Regular cardiac myocyte (primary cell): ENCODE results near the gene SV2B. TPM values are rescaled to one million over a fixed set of nuclear protein-coding genes. Genes with fewer than 3 reads are reported as not detected.

Experiments used
- total RNA-seq: library from RNA; depleted of rRNA; stranded (reverse); fragments of >200 nt; gene quantifications from 2 replicates; pipeline ENCODE4 v1.2.3, GENCODE V29; 2014

SV2B gene, protein sequence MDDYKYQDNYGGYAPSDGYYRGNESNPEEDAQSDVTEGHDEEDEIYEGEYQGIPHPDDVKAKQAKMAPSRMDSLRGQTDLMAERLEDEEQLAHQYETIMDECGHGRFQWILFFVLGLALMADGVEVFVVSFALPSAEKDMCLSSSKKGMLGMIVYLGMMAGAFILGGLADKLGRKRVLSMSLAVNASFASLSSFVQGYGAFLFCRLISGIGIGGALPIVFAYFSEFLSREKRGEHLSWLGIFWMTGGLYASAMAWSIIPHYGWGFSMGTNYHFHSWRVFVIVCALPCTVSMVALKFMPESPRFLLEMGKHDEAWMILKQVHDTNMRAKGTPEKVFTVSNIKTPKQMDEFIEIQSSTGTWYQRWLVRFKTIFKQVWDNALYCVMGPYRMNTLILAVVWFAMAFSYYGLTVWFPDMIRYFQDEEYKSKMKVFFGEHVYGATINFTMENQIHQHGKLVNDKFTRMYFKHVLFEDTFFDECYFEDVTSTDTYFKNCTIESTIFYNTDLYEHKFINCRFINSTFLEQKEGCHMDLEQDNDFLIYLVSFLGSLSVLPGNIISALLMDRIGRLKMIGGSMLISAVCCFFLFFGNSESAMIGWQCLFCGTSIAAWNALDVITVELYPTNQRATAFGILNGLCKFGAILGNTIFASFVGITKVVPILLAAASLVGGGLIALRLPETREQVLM
- not detected in 2 replicates for total RNA-seq

DNA sequence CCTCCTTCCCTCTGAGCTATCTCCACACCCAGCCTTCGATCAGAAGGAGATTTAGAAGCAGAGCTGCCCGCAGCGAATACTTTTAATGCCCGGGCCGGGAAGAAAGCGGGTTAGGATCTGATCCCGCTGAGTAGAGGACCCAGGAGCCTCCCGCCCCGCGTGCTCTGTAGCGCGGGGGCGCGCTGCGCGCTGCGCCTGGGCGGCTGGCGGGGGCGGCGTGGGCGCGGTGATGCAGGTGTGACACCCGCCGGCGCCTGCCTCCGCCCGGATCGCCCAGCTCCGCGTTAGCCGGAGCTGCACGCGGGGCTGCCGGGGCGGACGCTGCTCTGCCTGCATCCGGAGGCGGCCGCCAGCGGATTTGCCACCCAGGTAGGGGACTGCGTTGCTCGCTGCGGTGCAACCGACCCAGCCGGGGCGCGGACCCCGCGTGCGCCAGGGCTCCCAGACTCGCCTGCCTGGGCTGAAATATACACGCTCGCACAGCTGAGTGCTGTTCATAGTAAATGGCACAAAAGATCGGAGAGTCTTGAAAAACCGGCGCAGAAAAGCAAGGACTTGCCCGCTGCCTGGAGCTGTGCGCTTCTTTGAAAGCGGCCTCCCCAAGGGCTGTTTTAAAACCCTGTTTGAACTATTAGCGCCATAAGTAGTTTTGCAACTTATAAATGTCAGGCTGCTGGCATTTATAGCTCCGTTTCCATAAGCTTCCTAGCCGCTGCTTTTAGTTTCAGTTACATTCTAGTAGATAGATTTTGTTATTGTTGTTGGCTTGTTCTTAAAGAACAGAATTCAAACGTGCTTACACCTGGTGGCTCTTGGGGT lies at the start of gene SV2B:
TSS of gene SV2B (plus strand) at position 263 of the 819 bp plus-strand sequence. CDS start 126,007 bp downstream, outside the sequence.

Other genes with a start within 250 kb of the SV2B start
- 39.5 and 94.1 TPM in 2 replicates for gene FURIN, start 231.7 kb upstream of the SV2B start, total RNA-seq
- 15.7 and 30.2 TPM in 2 replicates for gene FES, start 215.8 kb upstream of the SV2B start, total RNA-seq
- gene MAN2A2, start 197.0 kb upstream of the SV2B start, total RNA-seq: 18.6 and 22.0 TPM in 2 replicates
- 19.2 and 21.5 TPM in 2 replicates for gene HDDC3, start 167.7 kb upstream of the SV2B start, total RNA-seq
- gene UNC45A, start 165.0 kb upstream of the SV2B start, total RNA-seq: 89.9 and 101 TPM in 2 replicates
- gene RCCD1, start 145.4 kb upstream of the SV2B start, total RNA-seq: 11.3 and 15.7 TPM in 2 replicates
- gene PRC1, start 105.7 kb upstream of the SV2B start, total RNA-seq: 33.5 and 247 TPM in 2 replicates
- 9.6 and 10.7 TPM in 2 replicates for gene VPS33B, start 77.7 kb upstream of the SV2B start, total RNA-seq